ENCODE data around the gene CCDC91. TPM values are rescaled to one million over a fixed set of nuclear protein-coding genes. Genes with fewer than 3 reads are reported as not detected.

Gene CCDC91
- total RNA-seq, 6 experiments from 2014 or later = 10.0 to 21.5 (median 13.9) TPM

DNA sequence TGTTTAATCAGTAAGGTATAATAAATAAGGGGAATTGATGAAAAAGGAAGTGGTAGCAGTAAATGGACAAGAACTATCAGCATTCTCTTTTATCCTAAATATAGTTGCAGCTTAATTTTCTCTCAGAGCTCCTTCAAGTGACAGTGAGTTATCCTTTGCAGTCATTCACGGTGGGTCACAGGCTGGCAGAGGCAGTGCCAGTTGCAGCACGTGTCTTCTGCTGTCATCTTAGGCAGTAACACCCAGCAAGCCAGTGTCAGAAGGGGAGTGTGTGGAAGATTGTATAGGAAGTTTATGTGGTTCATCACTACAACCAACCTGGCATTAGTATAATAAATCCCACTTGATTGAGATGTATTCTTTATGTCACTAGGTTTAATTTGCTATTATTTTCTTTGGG lies 170.0 kb downstream of the CCDC91 start:
- WGBS (ENCODE audit: insufficient coverage, low coverage, low lambda C conversion rate, missing lambda C conversion rate) = 92% methylated on average over 2 of the region's 2 CpGs
- TF ChIP-seq, protein P1, sequence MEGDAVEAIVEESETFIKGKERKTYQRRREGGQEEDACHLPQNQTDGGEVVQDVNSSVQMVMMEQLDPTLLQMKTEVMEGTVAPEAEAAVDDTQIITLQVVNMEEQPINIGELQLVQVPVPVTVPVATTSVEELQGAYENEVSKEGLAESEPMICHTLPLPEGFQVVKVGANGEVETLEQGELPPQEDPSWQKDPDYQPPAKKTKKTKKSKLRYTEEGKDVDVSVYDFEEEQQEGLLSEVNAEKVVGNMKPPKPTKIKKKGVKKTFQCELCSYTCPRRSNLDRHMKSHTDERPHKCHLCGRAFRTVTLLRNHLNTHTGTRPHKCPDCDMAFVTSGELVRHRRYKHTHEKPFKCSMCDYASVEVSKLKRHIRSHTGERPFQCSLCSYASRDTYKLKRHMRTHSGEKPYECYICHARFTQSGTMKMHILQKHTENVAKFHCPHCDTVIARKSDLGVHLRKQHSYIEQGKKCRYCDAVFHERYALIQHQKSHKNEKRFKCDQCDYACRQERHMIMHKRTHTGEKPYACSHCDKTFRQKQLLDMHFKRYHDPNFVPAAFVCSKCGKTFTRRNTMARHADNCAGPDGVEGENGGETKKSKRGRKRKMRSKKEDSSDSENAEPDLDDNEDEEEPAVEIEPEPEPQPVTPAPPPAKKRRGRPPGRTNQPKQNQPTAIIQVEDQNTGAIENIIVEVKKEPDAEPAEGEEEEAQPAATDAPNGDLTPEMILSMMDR (IDR thresholded peaks at IDR 0.05) = no peak
- no peak for TF ChIP-seq POLR2A (IDR thresholded peaks at IDR 0.05)
- intact Hi-C loops (cut with DNase I) = no loop called here
- ATAC-seq (no peak), DNase-seq (no peak)
- Histone ChIP-seq H3K4me3 (no peak overlapping the region), H3K36me3 (no peaks in the 10 kb centered on the region), H3K27ac (no peak overlapping the region), H3K27me3 (no peaks in the 10 kb centered on the region), H3K9me3 (no peaks in the 10 kb centered on the region), H3K4me1 (no peaks in the 10 kb centered on the region)

- no peak overlapping the region for H3K27ac ChIP-seq
- no peak for ATAC-seq
- H3K36me3 ChIP-seq = peaks cover 0 to 4% (median 0%) of the 10 kb centered on the region in 4 donors
- WGBS (ENCODE audit: insufficient coverage, low coverage, low lambda C conversion rate, missing lambda C conversion rate) = 100% methylated on average over 1 of the region's 1 CpG
- intact Hi-C loops (cut with DNase I) = no loop called here
- TF ChIP-seq, protein P1 (IDR thresholded peaks at IDR 0.05) = no peak
- no peak for TF ChIP-seq POLR2A (IDR thresholded peaks at IDR 0.05)
- H3K9me3 ChIP-seq = peaks cover 0 to 3% (median 0%) of the 10 kb centered on the region in 4 donors
- no peak for DNase-seq
- no peaks in the 10 kb centered on the region for H3K4me1 ChIP-seq
- no peak overlapping the region for H3K4me3 ChIP-seq
- H3K27me3 ChIP-seq = no peaks in the 10 kb centered on the region
Measured at GRCh38 chr12:28367326-28367725, 177.1 kb downstream of the CCDC91 start.

DNA sequence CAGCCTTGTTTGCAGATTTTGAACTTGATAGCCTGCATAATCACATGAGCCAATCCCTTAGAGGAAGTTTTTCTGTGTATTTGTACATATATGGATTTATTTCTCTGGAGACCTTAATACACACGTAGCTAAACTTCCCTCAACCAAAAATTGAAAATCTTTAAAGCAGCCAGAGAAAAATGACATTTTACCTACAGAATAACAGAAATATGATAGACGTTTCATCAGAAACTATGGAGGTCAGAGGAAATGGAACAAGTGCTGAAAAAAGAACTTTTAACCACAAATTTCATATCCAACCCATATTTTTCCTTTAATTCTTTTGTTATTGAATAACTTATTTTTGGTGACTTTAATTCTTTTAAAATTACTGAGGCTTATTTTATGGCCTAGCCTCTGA lies 177.7 kb downstream of the CCDC91 start:
- intact Hi-C loops (cut with DNase I) = no loop called here
- TF ChIP-seq, protein P1 (IDR thresholded peaks at IDR 0.05) = no peak
- TF ChIP-seq POLR2A (IDR thresholded peaks at IDR 0.05) = no peak
- peaks cover 0 to 3% (median 0%) of the 10 kb centered on the region in 4 donors for H3K9me3 ChIP-seq
- no peak for DNase-seq
- H3K4me3 ChIP-seq = no peak overlapping the region
- no peak for ATAC-seq
- H3K4me1 ChIP-seq = no peaks in the 10 kb centered on the region
- H3K27me3 ChIP-seq = no peaks in the 10 kb centered on the region
- H3K36me3 ChIP-seq = peaks cover 0 to 4% (median 0%) of the 10 kb centered on the region in 4 donors
- 83% methylated on average over 2 of the region's 2 CpGs for WGBS (ENCODE audit: insufficient coverage, low coverage, low lambda C conversion rate, missing lambda C conversion rate)
- H3K27ac ChIP-seq = no peak overlapping the region

DNA sequence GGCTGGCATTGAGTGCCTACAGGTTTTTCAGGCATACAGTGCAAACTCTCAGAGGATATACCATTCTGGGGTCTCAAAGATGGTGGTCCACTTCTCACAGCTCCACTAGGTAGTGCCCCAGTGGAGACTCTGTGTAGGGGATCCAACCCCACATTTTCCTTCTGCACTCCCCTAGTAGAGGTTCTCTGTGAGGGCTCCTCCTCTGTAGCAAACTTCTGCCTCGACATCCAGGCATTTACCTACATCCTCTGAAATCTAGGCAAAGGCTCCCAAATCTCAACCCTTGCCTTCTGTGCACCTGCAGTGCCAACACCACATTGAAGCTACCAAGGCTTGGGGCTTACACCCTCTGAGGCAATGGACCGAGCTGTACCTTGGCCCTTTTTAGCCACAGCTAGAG lies 179.2 kb downstream of the CCDC91 start:
- Histone ChIP-seq H3K9me3 (peaks cover 0 to 3% (median 0%) of the 10 kb centered on the region in 4 donors), H3K36me3 (peaks cover 0 to 4% (median 0%) of the 10 kb centered on the region in 4 donors), H3K4me1 (no peaks in the 10 kb centered on the region), H3K4me3 (no peak overlapping the region), H3K27me3 (no peaks in the 10 kb centered on the region), H3K27ac (no peak overlapping the region)
- ATAC-seq = no peak
- no peak for DNase-seq
- no peak for TF ChIP-seq POLR2A (IDR thresholded peaks at IDR 0.05)
- TF ChIP-seq, protein P1 (IDR thresholded peaks at IDR 0.05) = no peak
- 100% methylated on average over 2 of the region's 2 CpGs for WGBS (ENCODE audit: insufficient coverage, low coverage, low lambda C conversion rate, missing lambda C conversion rate)
- intact Hi-C loops (cut with DNase I) = no loop called here

GRCh38 chr12:28374556-28374955 lies 184.3 kb downstream of the CCDC91 start:
- no peak overlapping the region for H3K4me3 ChIP-seq
- H3K36me3 ChIP-seq = peaks cover 0 to under 1% (median 0%) of the 10 kb centered on the region in 4 donors
- intact Hi-C loops (cut with DNase I) = no loop called here
- no peaks in the 10 kb centered on the region for H3K27me3 ChIP-seq
- no peaks in the 10 kb centered on the region for H3K4me1 ChIP-seq
- DNase-seq (no peak), ATAC-seq (no peak)
- H3K9me3 ChIP-seq = peaks cover 0 to 3% (median 0%) of the 10 kb centered on the region in 4 donors
- TF ChIP-seq, protein P1 (IDR thresholded peaks at IDR 0.05) = no peak
- no peak for TF ChIP-seq POLR2A (IDR thresholded peaks at IDR 0.05)
- H3K27ac ChIP-seq = no peak overlapping the region
